Type B pancreatic cell (in vitro differentiated cells): Measurements from ENCODE around the gene METRN. TPM values are rescaled to one million over a fixed set of nuclear protein-coding genes. Genes with fewer than 3 reads are reported as not detected.

Experiments
- DNase-seq: peaks from one replicate; pipeline ENCODE4 v3.0.0; 2021; ENCODE audit warnings: mixed read lengths; ENCODE audit not compliant: unreplicated experiment; ENCODE audit errors: extremely low spot score
- H3K27ac Mint-ChIP-seq: 2 replicates; pipeline ENCODE4 v1.8.0; 2021; ENCODE audit warnings: mild to moderate bottlenecking, mixed read lengths
- H3K27me3 Mint-ChIP-seq: 2 replicates; pipeline ENCODE4 v1.8.0; 2021; ENCODE audit warnings: mixed read lengths
- H3K36me3 Mint-ChIP-seq: 2 replicates; pipeline ENCODE4 v1.8.0; 2021; ENCODE audit warnings: mixed read lengths
- H3K4me1 Mint-ChIP-seq: one replicate; pipeline ENCODE4 v1.8.0; 2021; ENCODE audit warnings: mixed read lengths; ENCODE audit not compliant: unreplicated experiment
- H3K4me3 Mint-ChIP-seq: 2 replicates; pipeline ENCODE4 v1.8.0; 2021; ENCODE audit warnings: mild to moderate bottlenecking, mixed read lengths
- H3K9me3 Mint-ChIP-seq: 2 replicates; pipeline ENCODE4 v1.8.0; 2021; ENCODE audit warnings: mixed read lengths
- total RNA-seq: library from RNA; stranded (reverse); gene quantifications from 2 replicates; pipeline ENCODE4 v1.2.1, GENCODE V29; 2021; ENCODE audit warnings: low replicate concordance
- TF ChIP-seq, protein P1 (sequence below): fragments of 200-600 bp; sonication (generic); conservative IDR thresholded peaks from 2 replicates; pipeline ENCODE4 v1.5.0; 2021; ENCODE audit warnings: antibody characterized with exemption, mild to moderate bottlenecking

METRN gene
- total RNA-seq, 1 donor from 2014 or later: 97.1 TPM

DNA sequence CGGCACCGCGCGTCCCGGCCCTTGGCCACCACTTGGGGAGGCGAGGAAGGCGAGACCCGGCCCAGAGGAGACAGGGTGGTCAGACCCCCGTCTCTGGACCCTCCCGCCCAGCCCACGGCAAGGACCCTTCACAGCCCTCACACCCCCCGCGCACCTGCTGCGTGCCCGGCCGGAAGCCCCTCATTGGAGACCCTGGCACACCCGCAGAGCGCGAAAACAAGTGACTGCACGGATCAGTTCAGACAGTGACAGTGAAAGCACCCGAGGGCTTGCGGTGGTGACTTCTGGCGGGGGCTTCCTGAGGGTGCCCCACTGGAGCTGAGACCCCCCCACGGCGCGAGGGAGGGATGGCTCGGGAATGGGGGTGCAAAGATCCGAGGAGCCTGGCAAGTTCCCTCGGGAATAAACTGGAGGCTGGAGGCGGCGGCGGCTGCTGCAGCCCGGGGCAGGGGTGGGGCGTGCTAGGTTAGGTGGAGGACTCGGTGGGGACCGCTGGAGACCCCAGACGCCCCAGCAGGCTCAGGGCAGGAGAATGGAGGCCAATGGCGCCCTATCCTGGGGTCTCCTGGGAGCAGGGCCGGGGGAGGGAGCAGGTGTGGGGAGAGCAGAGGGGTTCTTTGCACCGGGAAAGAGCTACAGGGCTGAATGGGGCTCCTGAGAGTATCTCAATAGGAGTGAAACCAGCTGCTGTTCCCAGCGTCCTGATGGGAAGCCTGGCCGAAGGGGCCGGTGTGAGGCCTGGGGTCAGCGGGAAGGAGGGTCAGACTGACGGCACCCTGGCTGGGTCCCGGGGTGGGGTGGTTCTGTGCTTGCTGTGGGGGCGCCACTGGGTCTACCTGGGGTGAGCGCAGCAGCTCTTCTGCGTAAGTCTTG is 8.5 kb upstream of the METRN start:
- H3K36me3 Mint-ChIP-seq: no peaks in the 10 kb centered on the region
- no peaks in the 10 kb centered on the region for H3K9me3 Mint-ChIP-seq
- H3K4me1 Mint-ChIP-seq: no peaks in the 10 kb centered on the region
- no peak overlapping the region for H3K27ac Mint-ChIP-seq
- DNase-seq: no peak
- TF ChIP-seq, protein P1, sequence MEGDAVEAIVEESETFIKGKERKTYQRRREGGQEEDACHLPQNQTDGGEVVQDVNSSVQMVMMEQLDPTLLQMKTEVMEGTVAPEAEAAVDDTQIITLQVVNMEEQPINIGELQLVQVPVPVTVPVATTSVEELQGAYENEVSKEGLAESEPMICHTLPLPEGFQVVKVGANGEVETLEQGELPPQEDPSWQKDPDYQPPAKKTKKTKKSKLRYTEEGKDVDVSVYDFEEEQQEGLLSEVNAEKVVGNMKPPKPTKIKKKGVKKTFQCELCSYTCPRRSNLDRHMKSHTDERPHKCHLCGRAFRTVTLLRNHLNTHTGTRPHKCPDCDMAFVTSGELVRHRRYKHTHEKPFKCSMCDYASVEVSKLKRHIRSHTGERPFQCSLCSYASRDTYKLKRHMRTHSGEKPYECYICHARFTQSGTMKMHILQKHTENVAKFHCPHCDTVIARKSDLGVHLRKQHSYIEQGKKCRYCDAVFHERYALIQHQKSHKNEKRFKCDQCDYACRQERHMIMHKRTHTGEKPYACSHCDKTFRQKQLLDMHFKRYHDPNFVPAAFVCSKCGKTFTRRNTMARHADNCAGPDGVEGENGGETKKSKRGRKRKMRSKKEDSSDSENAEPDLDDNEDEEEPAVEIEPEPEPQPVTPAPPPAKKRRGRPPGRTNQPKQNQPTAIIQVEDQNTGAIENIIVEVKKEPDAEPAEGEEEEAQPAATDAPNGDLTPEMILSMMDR: no peak
- H3K4me3 Mint-ChIP-seq: peak overlapping the region; percentile 71
- H3K27me3 Mint-ChIP-seq: peaks cover 75% of the 10 kb centered on the region

- no peaks in the 10 kb centered on the region for H3K36me3 Mint-ChIP-seq
- no peak for DNase-seq
- H3K4me1 Mint-ChIP-seq: no peaks in the 10 kb centered on the region
- no peak overlapping the region for H3K27ac Mint-ChIP-seq
- peaks cover 68% of the 10 kb centered on the region for H3K27me3 Mint-ChIP-seq
- no peaks in the 10 kb centered on the region for H3K9me3 Mint-ChIP-seq
- TF ChIP-seq, protein P1: no peak
- no peak overlapping the region for H3K4me3 Mint-ChIP-seq
These were observed 7.8 kb upstream of the METRN start for GRCh38 chr16:707062-707538.

GRCh38 chr16:708019-708418 is 6.9 kb upstream of the METRN start:
- H3K9me3 Mint-ChIP-seq: no peaks in the 10 kb centered on the region
- TF ChIP-seq, protein P1: no peak
- DNase-seq: no peak
- H3K27me3 Mint-ChIP-seq: peaks cover 64% of the 10 kb centered on the region
- no peaks in the 10 kb centered on the region for H3K36me3 Mint-ChIP-seq
- no peak overlapping the region for H3K27ac Mint-ChIP-seq
- peaks cover 4% of the 10 kb centered on the region for H3K4me1 Mint-ChIP-seq
- H3K4me3 Mint-ChIP-seq: peak overlapping the region; percentile 41

- no peaks in the 10 kb centered on the region for H3K9me3 Mint-ChIP-seq
- TF ChIP-seq, protein P1: no peak
- H3K27me3 Mint-ChIP-seq: peaks cover 55% of the 10 kb centered on the region
- H3K4me1 Mint-ChIP-seq: peaks cover 4% of the 10 kb centered on the region
- H3K4me3 Mint-ChIP-seq: no peak overlapping the region
- no peaks in the 10 kb centered on the region for H3K36me3 Mint-ChIP-seq
- DNase-seq: no peak
- H3K27ac Mint-ChIP-seq: no peak overlapping the region
These were observed 6.0 kb upstream of the METRN start for GRCh38 chr16:708959-709358.

GRCh38 chr16:709566-710499 is 5.1 kb upstream of the METRN start:
- Mint-ChIP-seq H3K27me3 (peaks cover 50% of the 10 kb centered on the region), H3K36me3 (no peaks in the 10 kb centered on the region), H3K4me3 (peak overlapping the region; percentile 52), H3K9me3 (no peaks in the 10 kb centered on the region), H3K27ac (peak overlapping the region; percentile 67), H3K4me1 (peaks cover 4% of the 10 kb centered on the region)
- DNase-seq: no peak
- TF ChIP-seq, protein P1: no peak
